ENCODE data around the gene ACAP3. TPM values are rescaled to one million over a fixed set of nuclear protein-coding genes. Genes with fewer than 3 reads are reported as not detected.

The ACAP3 gene
- polyA plus RNA-seq, 2 of the 4 experiments (the other 2 are of a cell fraction): 6.6 to 24.2 TPM

- TF ChIP-seq, protein P1, sequence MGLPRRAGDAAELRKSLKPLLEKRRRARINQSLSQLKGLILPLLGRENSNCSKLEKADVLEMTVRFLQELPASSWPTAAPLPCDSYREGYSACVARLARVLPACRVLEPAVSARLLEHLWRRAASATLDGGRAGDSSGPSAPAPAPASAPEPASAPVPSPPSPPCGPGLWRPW (IDR thresholded peaks at IDR 0.05): no peak
- TF ChIP-seq, protein P2, sequence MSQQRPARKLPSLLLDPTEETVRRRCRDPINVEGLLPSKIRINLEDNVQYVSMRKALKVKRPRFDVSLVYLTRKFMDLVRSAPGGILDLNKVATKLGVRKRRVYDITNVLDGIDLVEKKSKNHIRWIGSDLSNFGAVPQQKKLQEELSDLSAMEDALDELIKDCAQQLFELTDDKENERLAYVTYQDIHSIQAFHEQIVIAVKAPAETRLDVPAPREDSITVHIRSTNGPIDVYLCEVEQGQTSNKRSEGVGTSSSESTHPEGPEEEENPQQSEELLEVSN (IDR thresholded peaks at IDR 0.05; ENCODE audit: borderline replicate concordance, low read depth): no peak
- no peak for TF ChIP-seq HEYL (CRISPR knock-in tag; IDR thresholded peaks at IDR 0.05)
- TF ChIP-seq ZFP36 (IDR thresholded peaks at IDR 0.05; ENCODE audit: borderline replicate concordance, partially characterized antibody): no peak
- TF ChIP-seq, protein P3, sequence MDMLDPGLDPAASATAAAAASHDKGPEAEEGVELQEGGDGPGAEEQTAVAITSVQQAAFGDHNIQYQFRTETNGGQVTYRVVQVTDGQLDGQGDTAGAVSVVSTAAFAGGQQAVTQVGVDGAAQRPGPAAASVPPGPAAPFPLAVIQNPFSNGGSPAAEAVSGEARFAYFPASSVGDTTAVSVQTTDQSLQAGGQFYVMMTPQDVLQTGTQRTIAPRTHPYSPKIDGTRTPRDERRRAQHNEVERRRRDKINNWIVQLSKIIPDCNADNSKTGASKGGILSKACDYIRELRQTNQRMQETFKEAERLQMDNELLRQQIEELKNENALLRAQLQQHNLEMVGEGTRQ (IDR thresholded peaks at IDR 0.05): no peak
- no peak for TF ChIP-seq HDAC2 (IDR thresholded peaks at IDR 0.05)
- TF ChIP-seq RARB (CRISPR knock-in tag; IDR thresholded peaks at IDR 0.05): no peak
- TF ChIP-seq REST (IDR thresholded peaks at IDR 0.05): no peak
- no peak for TF ChIP-seq MAZ (IDR thresholded peaks at IDR 0.05; ENCODE audit: borderline replicate concordance, low read depth, low read length)
- TF ChIP-seq ELK1 (IDR thresholded peaks at IDR 0.05; ENCODE audit: low read depth, low read length): no peak
- TF ChIP-seq PHF8 (IDR thresholded peaks at IDR 0.05; ENCODE audit: borderline replicate concordance, low read depth): no peak
- TF ChIP-seq TFCP2L1 (CRISPR knock-in tag; IDR thresholded peaks at IDR 0.05): no peak
- CTCF ChIA-PET: no interaction called here
- no peak overlapping the region for H3K4me3 ChIP-seq
- FAIRE-seq: no peak
- H3K4me1 ChIP-seq: 0 out of 3 replicates have a peak, but pooled peaks cover 10% of the 10 kb centered on the region
- H3K27ac ChIP-seq: peak overlapping the region in 1 of 2 experiments; percentile 52; a peak in 1 of 6 replicates
- DNase-seq (ENCODE audit: low read depth in 1 of 2, low spot score in 1 of 2): no peak
- POLR2A ChIA-PET: interaction anchor here (0.6 kb wide), 1 partner anchor 9 kb away, joined by 4 read pairs; no protein-coding TSS in a partner anchor
- no peak for ATAC-seq
- 96% methylated on average over 16 of the region's 45 CpGs for WGBS (ENCODE audit: missing lambda C conversion rate)
- H3K4me2 ChIP-seq: no peak overlapping the region
- H3K9me3 ChIP-seq: no peaks in the 10 kb centered on the region
Observed at GRCh38 chr1:1245817-1246576, 61.7 kb downstream of the ACAP3 start.

DNA sequence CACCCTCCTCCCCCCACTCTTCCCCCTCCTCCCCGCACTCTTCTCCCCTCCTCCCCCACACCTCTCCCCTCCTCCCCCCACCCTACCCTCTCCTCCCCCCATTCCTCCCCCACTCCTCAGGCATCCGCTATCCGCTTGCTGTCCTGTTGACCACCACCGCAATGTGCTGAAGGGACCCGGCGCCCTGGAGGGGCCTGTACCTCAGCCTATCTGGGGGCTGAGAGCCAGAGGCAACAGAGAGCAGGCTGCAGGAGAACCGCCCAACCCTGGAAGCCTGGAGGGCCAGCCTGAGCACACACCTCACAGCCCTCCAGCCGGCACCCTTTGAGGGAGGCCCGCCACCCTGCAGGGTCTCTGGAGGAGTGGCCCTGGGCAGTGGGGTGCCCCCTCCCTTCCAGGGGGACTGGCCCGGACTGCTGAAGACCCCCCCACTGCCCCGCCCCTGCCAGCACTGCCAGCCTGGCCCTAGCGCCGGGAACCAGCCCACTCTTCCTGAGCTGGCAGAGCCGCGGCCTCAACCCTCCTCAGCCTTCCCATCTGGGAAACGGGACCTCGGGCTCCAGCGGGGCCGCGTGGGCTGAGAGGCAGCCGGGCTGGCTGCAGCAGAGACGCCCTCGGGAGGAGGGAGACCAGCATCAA is 62.4 kb downstream of the ACAP3 start:
- Histone ChIP-seq H3K9me3 (no peaks in the 10 kb centered on the region), H3K4me1 (peaks cover 10% of the 10 kb centered on the region; the same call in 1 of the 3 replicates), H3K4me3 (no peak overlapping the region), H3K27ac (peak overlapping the region in 1 of 2 experiments; percentile 52; a peak in 1 of 6 replicates), H3K4me2 (no peak overlapping the region)
- ATAC-seq: no peak
- FAIRE-seq: no peak
- DNase-seq (ENCODE audit: low read depth in 1 of 2, low spot score in 1 of 2): no peak
- TF ChIP-seq, protein P1 (IDR thresholded peaks at IDR 0.05): no peak
- TF ChIP-seq FOSB (CRISPR knock-in tag; IDR thresholded peaks at IDR 0.05): no peak
- no peak for TF ChIP-seq EHF (CRISPR knock-in tag; IDR thresholded peaks at IDR 0.05)
- no peak for TF ChIP-seq ELK1 (IDR thresholded peaks at IDR 0.05; ENCODE audit: low read depth, low read length)
- no peak for TF ChIP-seq MAZ (IDR thresholded peaks at IDR 0.05; ENCODE audit: borderline replicate concordance, low read depth, low read length)
- TF ChIP-seq POLR2A (IDR thresholded peaks at IDR 0.05; ENCODE audit: low read length): no peak
- TF ChIP-seq KDM1A (IDR thresholded peaks at IDR 0.05; ENCODE audit: low read depth): no peak
- TF ChIP-seq, protein P4, sequence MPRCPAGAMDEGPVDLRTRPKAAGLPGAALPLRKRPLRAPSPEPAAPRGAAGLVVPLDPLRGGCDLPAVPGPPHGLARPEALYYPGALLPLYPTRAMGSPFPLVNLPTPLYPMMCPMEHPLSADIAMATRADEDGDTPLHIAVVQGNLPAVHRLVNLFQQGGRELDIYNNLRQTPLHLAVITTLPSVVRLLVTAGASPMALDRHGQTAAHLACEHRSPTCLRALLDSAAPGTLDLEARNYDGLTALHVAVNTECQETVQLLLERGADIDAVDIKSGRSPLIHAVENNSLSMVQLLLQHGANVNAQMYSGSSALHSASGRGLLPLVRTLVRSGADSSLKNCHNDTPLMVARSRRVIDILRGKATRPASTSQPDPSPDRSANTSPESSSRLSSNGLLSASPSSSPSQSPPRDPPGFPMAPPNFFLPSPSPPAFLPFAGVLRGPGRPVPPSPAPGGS (IDR thresholded peaks at IDR 0.05): no peak
- no peak for TF ChIP-seq KDM5A (IDR thresholded peaks at IDR 0.05)
- no peak for TF ChIP-seq HEYL (CRISPR knock-in tag; IDR thresholded peaks at IDR 0.05)
- TF ChIP-seq PHF8 (IDR thresholded peaks at IDR 0.05; ENCODE audit: borderline replicate concordance, low read depth): no peak
- TF ChIP-seq, protein P5, sequence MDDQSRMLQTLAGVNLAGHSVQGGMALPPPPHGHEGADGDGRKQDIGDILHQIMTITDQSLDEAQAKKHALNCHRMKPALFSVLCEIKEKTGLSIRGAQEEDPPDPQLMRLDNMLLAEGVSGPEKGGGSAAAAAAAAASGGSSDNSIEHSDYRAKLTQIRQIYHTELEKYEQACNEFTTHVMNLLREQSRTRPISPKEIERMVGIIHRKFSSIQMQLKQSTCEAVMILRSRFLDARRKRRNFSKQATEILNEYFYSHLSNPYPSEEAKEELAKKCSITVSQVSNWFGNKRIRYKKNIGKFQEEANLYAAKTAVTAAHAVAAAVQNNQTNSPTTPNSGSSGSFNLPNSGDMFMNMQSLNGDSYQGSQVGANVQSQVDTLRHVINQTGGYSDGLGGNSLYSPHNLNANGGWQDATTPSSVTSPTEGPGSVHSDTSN (IDR thresholded peaks at IDR 0.05): no peak
- TF ChIP-seq SMC3 (IDR thresholded peaks at IDR 0.05): no peak
- TF ChIP-seq, protein P2 (IDR thresholded peaks at IDR 0.05; ENCODE audit: borderline replicate concordance, low read depth): no peak
- no peak for TF ChIP-seq RARB (CRISPR knock-in tag; IDR thresholded peaks at IDR 0.05)
- POLR2A ChIA-PET: no interaction called here
- CTCF ChIA-PET: no interaction called here
- 82% methylated on average over 9 of the region's 23 CpGs for WGBS (ENCODE audit: missing lambda C conversion rate)
